ENCODE measurements around the gene PAPOLA.
"Not testable (repeated sequence)": the region's sequence is repeated elsewhere in the genome, so short reads cannot be mapped to it uniquely, and the experiment has no call there.

Gene PAPOLA

GRCh38 chr14:96501217-96501739, 904 bp upstream of the PAPOLA start:
- peak overlapping the region; percentile 99 for H3K4me3 ChIP-seq (replicated peaks; ENCODE audit: low read depth, low read length)
- no peak for TF ChIP-seq CTCF (IDR thresholded peaks at IDR 0.05; ENCODE audit: low read length, missing control alignments)
- no peak for DNase-seq (ENCODE audit: low read depth)

GRCh38 chr14:96502621-96503305, 581 bp downstream of the PAPOLA start:
- peak overlapping the region; percentile 99 for H3K4me3 ChIP-seq (replicated peaks; ENCODE audit: low read depth, low read length)
- peak; percentile 35 for DNase-seq (ENCODE audit: low read depth)
- no peak for TF ChIP-seq CTCF (IDR thresholded peaks at IDR 0.05; ENCODE audit: low read length, missing control alignments)

- H3K4me3 ChIP-seq (replicated peaks; ENCODE audit: low read depth, low read length) = peak overlapping the region; percentile 99
- DNase-seq (ENCODE audit: low read depth) = no peak
- no peak for TF ChIP-seq CTCF (IDR thresholded peaks at IDR 0.05; ENCODE audit: low read length, missing control alignments)
These were observed 1.1 kb downstream of the PAPOLA start for GRCh38 chr14:96503306-96503679.

- DNase-seq (ENCODE audit: low read depth) = not testable (repeated sequence)
- peak overlapping the region; percentile 99 for H3K4me3 ChIP-seq (replicated peaks; ENCODE audit: low read depth, low read length)
These were observed 2.2 kb downstream of the PAPOLA start for GRCh38 chr14:96504353-96504752.

GRCh38 chr14:96507723-96508122, 5.5 kb downstream of the PAPOLA start:
- TF ChIP-seq CTCF (IDR thresholded peaks at IDR 0.05; ENCODE audit: low read length, missing control alignments) = no peak
- no peak for DNase-seq (ENCODE audit: low read depth)
- no peak overlapping the region for H3K4me3 ChIP-seq (replicated peaks; ENCODE audit: low read depth, low read length)

GRCh38 chr14:96508900-96509299, 6.7 kb downstream of the PAPOLA start:
- no peak overlapping the region for H3K4me3 ChIP-seq (replicated peaks; ENCODE audit: low read depth, low read length)
- DNase-seq (ENCODE audit: low read depth) = peak; percentile 9
- no peak for TF ChIP-seq CTCF (IDR thresholded peaks at IDR 0.05; ENCODE audit: low read length, missing control alignments)

GRCh38 chr14:96509457-96510090, 7.4 kb downstream of the PAPOLA start:
- no peak overlapping the region for H3K4me3 ChIP-seq (replicated peaks; ENCODE audit: low read depth, low read length)
- TF ChIP-seq CTCF (IDR thresholded peaks at IDR 0.05; ENCODE audit: low read length, missing control alignments) = no peak
- no peak for DNase-seq (ENCODE audit: low read depth)
